OCI-LY7 (cell line): Measurements from ENCODE around the gene NHS.

Source experiments
- EZH2phosphoT487 ChIP-seq: fragments of 200-600 bp; sonication (generic); IDR thresholded peaks from 2 replicates; pipeline ENCODE4 v1.6.1; 2018; ENCODE audit warnings: low read depth, borderline replicate concordance, mild to moderate bottlenecking, mixed run types, antibody characterized with exemption, low read length, moderate library complexity, mixed read lengths
- TF ChIP-seq, protein P1 (sequence below): fragments of 200-600 bp; sonication (generic); conservative IDR thresholded peaks from 2 replicates; pipeline ENCODE4 v1.5.1; 2014; ENCODE audit warnings: mild to moderate bottlenecking, antibody characterized with exemption, low read length, moderate library complexity, mixed read lengths

DNA sequence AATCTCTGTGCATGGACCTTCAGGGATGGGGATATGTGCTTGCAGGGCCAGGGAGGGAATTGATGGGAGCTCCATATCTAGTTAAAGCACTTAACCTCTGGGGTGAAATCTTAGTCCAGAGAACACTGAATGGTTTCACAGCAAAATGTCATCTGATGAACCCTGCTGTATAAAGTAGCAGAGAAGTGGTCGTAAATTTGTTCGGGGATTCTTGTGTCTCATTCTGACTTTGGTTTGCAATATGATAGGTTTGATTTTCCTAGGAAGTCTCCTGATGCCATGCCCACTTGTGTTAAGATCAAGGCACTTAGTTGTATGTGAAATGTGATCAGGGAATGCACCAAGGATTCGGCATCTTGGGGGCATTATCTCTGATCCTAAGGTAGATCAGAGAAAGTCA is 96.9 kb downstream of the NHS start:
- TF ChIP-seq, protein P1, sequence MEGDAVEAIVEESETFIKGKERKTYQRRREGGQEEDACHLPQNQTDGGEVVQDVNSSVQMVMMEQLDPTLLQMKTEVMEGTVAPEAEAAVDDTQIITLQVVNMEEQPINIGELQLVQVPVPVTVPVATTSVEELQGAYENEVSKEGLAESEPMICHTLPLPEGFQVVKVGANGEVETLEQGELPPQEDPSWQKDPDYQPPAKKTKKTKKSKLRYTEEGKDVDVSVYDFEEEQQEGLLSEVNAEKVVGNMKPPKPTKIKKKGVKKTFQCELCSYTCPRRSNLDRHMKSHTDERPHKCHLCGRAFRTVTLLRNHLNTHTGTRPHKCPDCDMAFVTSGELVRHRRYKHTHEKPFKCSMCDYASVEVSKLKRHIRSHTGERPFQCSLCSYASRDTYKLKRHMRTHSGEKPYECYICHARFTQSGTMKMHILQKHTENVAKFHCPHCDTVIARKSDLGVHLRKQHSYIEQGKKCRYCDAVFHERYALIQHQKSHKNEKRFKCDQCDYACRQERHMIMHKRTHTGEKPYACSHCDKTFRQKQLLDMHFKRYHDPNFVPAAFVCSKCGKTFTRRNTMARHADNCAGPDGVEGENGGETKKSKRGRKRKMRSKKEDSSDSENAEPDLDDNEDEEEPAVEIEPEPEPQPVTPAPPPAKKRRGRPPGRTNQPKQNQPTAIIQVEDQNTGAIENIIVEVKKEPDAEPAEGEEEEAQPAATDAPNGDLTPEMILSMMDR = no peak
- TF ChIP-seq EZH2phosphoT487 = no peak
